ENCODE data around the gene SEMA3F.

SEMA3F gene

DNA sequence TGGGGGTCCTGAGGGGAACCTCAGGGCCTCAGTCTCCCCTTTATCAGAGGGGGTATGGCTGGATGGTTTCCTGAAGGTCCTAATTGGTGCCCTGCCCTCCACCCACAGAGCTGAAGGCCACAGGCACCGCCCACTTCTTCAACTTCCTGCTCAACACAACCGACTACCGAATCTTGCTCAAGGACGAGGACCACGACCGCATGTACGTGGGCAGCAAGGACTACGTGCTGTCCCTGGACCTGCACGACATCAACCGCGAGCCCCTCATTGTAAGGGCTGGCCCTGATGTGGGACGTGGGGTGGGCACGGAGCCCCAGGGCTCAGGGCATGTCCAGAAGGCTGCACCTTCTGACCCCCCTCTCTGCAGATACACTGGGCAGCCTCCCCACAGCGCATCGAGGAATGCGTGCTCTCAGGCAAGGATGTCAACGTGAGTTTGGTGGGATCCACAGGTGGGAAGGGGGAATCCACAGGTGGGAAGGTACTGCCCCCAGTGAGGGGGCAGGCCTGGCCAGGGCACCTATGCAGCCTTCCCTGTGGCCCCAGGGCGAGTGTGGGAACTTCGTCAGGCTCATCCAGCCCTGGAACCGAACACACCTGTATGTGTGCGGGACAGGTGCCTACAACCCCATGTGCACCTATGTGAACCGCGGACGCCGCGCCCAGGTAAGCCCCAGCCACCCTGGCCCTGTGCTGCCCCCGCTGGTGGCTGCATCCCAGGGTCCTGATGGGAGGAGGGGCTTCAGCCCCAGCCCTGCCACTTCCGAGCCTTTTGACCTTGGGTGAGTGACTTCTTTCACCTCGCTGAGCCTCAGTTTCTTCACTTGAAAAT, 18.8 kb downstream of the SEMA3F start:
- TF ChIP-seq, protein P1, sequence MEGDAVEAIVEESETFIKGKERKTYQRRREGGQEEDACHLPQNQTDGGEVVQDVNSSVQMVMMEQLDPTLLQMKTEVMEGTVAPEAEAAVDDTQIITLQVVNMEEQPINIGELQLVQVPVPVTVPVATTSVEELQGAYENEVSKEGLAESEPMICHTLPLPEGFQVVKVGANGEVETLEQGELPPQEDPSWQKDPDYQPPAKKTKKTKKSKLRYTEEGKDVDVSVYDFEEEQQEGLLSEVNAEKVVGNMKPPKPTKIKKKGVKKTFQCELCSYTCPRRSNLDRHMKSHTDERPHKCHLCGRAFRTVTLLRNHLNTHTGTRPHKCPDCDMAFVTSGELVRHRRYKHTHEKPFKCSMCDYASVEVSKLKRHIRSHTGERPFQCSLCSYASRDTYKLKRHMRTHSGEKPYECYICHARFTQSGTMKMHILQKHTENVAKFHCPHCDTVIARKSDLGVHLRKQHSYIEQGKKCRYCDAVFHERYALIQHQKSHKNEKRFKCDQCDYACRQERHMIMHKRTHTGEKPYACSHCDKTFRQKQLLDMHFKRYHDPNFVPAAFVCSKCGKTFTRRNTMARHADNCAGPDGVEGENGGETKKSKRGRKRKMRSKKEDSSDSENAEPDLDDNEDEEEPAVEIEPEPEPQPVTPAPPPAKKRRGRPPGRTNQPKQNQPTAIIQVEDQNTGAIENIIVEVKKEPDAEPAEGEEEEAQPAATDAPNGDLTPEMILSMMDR (conservative IDR thresholded peaks at IDR 0.05; ENCODE audit: control insufficient read depth, insufficient read depth, low read depth, low read length): no peak
- DNase-seq (ENCODE audit: low read depth): no peak
- no peak overlapping the region for H3K4me3 ChIP-seq (ENCODE audit: control insufficient read depth, low read depth, low read length)

DNA sequence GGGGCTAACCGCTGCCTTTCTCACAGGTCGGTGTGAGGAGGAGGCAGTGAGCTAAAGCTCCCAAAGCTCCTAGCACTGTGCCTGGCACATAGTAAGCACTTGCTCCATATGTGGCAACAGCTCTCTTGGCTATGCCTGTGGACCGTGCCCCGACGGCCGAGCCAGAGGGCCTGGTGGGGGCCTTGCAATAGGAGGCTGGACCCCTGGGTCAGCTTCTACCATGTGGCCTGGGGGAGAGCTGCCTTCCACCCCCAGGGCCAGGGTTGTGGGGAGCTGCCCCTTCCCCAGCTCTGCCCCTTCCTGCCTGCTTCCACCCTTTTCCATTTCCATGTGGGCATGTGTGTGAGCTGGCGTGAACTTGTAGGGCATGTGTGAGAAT, 19.4 kb downstream of the SEMA3F start:
- TF ChIP-seq, protein P1 (conservative IDR thresholded peaks at IDR 0.05; ENCODE audit: control insufficient read depth, insufficient read depth, low read depth, low read length): no peak
- H3K4me3 ChIP-seq (ENCODE audit: control insufficient read depth, low read depth, low read length): no peak overlapping the region
- no peak for DNase-seq (ENCODE audit: low read depth)

DNA sequence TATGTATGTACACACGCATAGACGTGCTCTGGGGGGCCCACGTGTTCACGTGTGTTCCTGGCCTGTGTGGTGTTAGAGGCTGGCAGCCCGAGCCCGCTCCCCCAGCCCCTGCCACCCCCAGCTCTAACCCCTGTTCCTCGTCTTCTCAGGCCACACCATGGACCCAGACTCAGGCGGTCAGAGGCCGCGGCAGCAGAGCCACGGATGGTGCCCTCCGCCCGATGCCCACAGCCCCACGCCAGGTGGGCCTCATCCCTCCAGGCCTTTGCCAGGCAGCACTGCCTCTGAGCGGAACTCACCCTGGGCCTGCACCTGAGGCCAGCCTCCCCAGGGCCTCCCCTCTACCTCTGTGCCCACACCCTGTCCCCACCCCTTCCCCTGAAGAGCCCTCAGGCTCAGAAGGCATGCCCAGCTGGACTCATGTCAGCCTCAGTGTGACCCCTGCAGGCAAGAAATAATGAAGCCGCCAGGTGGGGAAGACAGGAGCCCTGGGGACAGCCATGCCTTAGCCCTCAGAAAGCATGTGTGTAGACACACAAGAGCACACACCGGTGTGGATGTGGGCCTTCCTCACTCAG, 19.9 kb downstream of the SEMA3F start:
- DNase-seq (ENCODE audit: low read depth): no peak
- TF ChIP-seq, protein P1 (conservative IDR thresholded peaks at IDR 0.05; ENCODE audit: control insufficient read depth, insufficient read depth, low read depth, low read length): no peak
- H3K4me3 ChIP-seq (ENCODE audit: control insufficient read depth, low read depth, low read length): no peak overlapping the region

DNA sequence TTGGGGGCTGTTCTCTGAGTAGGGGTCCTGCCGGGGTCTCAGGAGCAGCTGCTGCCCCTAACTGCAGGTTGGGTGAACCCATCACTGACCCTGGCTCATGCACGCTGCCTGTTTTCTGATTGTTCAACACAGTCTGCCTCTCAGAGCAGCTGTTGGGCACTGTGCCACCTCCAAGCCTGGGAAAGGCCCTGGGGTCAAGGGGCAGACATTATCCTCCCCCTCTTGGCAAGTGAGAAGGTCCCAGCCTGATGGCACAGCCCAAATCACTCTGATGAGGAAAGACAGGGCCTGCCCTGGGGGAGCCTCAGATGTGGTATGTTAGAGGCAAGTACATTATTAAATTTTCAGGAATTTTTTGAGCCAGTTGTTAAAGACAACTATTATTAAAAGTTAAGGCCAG, 22.2 kb downstream of the SEMA3F start:
- TF ChIP-seq, protein P1 (conservative IDR thresholded peaks at IDR 0.05; ENCODE audit: control insufficient read depth, insufficient read depth, low read depth, low read length): no peak
- DNase-seq (ENCODE audit: low read depth): peak; percentile 4

DNA sequence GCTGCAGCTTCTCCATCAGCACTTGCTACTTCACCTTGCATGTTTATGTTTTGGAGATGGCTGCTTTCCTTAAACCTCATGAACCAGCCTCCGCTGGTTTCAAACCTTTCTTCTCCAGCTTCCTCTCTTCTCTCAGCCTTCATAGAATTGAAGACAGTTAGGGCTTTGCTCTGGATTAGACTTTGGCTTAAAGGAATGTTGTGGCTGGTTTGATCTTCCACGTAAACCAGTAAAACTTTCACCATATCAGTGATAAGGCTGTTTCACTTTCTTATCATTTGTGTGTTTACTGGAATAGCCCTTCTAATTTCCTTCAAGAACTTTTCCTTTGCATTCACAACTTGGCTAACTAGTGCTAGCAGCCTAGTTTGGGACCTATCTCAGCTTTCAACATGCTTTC, 24.6 kb downstream of the SEMA3F start:
- no peak for DNase-seq (ENCODE audit: low read depth)
- TF ChIP-seq, protein P1 (conservative IDR thresholded peaks at IDR 0.05; ENCODE audit: control insufficient read depth, insufficient read depth, low read depth, low read length): no peak
- H3K4me3 ChIP-seq (ENCODE audit: control insufficient read depth, low read depth, low read length): no peak overlapping the region

More for the DNA sequence above, 22.2 kb downstream of the SEMA3F start:
- H3K4me3 ChIP-seq (ENCODE audit: control insufficient read depth, low read depth, low read length): no peak overlapping the region

DNA sequence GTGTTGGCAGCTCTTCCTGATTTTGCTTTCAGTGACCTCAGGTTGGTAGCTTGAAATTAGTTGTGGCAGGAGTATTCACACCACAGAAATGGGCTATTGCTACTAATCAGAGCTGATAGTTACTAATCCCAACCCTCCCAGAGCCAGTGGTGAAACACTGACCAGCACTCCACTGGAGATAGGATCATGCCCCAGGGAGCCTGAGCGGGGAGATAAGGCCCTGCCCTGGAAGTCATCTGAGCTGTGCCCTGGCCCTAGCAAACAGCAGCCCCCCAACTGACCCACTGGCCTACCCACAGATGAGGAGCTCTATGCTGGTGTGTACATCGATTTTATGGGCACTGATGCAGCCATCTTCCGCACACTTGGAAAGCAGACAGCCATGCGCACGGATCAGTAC, 26.9 kb downstream of the SEMA3F start:
- H3K4me3 ChIP-seq (ENCODE audit: control insufficient read depth, low read depth, low read length): no peak overlapping the region

More for the DNA sequence above, 26.9 kb downstream of the SEMA3F start:
- no peak for DNase-seq (ENCODE audit: low read depth)
- TF ChIP-seq, protein P1 (conservative IDR thresholded peaks at IDR 0.05; ENCODE audit: control insufficient read depth, insufficient read depth, low read depth, low read length): no peak
